Omental fat pad (tissue), 4 donors: ENCODE data around the gene COL3A1. TPM values are rescaled to one million over a fixed set of nuclear protein-coding genes. Genes with fewer than 3 reads are reported as not detected.

Experiments
- ATAC-seq: fragments of 150-250 bp; one replicate; pipeline ENCODE4 v1.9.1; 2016; ENCODE audit warnings: mild to moderate bottlenecking, moderate library complexity; ENCODE audit not compliant: low FRiP score
- DNase-seq: peaks from one replicate; pipeline ENCODE4 v3.0.0-alpha.2; 2019; ENCODE audit warnings: low spot score
- total RNA-seq, 4 donors: library from RNA; depleted of rRNA; stranded (reverse); fragments of >200 nt; gene quantifications; one replicate each; pipeline ENCODE4 v1.1.0, GENCODE V29; 2016
- TF ChIP-seq, protein P1 (sequence below), 3 donors: fragments of 450-650 bp; IDR thresholded peaks; one replicate each; pipeline ENCODE4 v1.5.1; 2016 to 2017; ENCODE audit warnings: antibody characterized with exemption in 3 of 3, mild to moderate bottlenecking in 3 of 3, moderate library complexity in 2 of 3

COL3A1 gene
- total RNA-seq: 100 to 1,000 TPM; 120 to 340 (median 237) TPM

DNA sequence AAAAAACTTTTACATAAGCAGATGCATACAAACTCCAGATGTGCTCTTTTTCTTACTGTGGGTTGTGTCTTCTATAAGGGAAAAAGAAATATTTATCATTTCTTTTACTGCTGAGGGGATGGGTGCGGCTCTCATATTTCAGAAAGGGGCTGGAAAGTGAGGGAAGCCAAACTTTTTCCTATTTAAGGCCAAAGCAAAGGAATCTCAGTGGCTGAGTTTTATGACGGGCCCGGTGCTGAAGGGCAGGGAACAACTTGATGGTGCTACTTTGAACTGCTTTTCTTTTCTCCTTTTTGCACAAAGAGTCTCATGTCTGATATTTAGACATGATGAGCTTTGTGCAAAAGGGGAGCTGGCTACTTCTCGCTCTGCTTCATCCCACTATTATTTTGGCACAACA is at the start of gene COL3A1:
TSS of gene COL3A1 (plus strand) at position 210 of the 400 bp plus-strand sequence. CDS start at position 327, 117 bp downstream.
- no peak for ATAC-seq
- no peak for DNase-seq
- TF ChIP-seq, protein P1, sequence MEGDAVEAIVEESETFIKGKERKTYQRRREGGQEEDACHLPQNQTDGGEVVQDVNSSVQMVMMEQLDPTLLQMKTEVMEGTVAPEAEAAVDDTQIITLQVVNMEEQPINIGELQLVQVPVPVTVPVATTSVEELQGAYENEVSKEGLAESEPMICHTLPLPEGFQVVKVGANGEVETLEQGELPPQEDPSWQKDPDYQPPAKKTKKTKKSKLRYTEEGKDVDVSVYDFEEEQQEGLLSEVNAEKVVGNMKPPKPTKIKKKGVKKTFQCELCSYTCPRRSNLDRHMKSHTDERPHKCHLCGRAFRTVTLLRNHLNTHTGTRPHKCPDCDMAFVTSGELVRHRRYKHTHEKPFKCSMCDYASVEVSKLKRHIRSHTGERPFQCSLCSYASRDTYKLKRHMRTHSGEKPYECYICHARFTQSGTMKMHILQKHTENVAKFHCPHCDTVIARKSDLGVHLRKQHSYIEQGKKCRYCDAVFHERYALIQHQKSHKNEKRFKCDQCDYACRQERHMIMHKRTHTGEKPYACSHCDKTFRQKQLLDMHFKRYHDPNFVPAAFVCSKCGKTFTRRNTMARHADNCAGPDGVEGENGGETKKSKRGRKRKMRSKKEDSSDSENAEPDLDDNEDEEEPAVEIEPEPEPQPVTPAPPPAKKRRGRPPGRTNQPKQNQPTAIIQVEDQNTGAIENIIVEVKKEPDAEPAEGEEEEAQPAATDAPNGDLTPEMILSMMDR (IDR thresholded peaks at IDR 0.05): no peak

DNA sequence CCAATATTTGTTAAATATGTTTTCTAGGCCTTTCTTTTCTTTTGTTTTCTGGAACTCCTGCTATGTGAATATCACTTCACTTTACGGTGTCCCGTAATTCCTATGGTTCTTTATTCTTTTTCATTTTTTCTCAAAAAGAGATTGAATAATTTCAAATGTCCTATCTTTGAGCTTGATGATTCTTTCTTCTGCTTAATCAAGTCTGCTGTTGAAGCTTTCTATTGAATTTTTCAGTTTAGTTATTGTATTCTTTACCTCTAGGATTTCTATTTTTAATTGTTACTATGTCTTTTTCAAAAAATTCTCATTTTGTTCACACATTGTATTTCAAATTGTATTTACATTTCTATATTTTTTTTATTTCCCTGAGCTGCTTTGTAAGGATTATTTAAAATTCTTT is 45.5 kb upstream of the COL3A1 start:
- TF ChIP-seq, protein P1 (IDR thresholded peaks at IDR 0.05): no peak
- DNase-seq (no peak), ATAC-seq (no peak)

DNA sequence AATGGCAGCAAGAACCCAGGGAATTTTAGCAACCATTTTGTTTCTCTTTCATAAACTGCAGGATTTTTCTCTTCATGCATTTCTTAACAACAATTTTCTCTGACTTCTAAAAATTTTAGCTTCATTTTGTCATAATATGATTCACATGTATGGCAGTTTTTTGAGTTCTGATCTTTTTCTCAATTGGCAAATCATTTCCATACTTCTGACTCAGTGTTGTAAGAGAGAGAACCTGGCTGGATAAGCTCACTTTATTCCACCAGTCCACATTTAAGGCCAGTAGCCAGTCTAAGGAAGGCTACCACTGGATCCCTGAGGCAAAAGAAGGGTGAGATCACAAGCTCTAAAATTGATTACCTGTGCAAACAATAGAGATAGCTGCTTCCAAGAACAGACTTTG is 42.8 kb upstream of the COL3A1 start:
- ATAC-seq (no peak), DNase-seq (no peak)
- TF ChIP-seq, protein P1 (IDR thresholded peaks at IDR 0.05): no peak

DNA sequence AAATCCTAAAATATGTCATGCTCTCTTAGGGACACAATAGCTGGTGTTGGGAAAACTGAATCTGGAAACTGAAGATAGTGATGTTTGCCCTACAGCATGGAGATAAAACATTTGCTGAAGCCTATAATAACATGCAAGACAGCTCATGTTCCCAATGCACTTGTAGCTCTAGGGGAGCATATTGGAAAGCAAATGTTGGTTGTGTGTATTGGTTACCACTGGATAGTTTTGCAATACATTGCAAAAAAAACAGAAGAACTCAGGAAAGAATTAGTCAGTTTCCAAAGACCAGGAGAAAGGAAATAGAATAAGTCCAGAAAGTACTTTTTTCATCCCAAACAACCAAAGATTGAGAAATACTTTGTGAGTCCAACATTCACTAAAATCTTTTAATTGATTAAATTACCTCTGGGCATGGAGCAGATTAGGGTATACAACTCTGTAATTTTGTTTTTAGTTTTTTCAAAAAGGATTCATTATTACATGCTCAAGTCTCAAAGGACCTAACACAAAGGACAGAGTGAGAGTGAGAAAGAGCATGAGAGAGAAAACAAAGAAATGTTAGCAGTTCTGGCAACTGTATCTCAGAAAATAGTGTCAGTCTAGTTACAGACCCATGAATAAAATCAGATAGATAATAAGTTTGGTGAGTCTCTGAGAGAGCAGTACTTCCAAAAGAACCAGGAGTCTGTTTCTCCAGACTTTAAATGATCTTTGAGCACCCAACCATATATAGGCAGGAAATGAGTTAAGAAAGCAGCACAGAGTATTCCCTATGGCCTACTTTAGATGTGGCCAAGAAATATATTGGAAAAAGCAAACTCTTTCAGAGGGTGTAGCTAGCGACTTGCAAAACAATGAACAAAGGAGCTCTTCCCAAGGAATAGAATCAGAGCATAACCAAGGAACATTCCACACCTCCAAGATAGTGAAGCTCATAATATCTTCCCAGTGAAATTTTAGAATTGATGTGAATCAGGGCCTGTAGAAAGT is 36.6 kb upstream of the COL3A1 start:
- TF ChIP-seq, protein P1 (IDR thresholded peaks at IDR 0.05): no peak
- ATAC-seq: no peak
- no peak for DNase-seq

DNA sequence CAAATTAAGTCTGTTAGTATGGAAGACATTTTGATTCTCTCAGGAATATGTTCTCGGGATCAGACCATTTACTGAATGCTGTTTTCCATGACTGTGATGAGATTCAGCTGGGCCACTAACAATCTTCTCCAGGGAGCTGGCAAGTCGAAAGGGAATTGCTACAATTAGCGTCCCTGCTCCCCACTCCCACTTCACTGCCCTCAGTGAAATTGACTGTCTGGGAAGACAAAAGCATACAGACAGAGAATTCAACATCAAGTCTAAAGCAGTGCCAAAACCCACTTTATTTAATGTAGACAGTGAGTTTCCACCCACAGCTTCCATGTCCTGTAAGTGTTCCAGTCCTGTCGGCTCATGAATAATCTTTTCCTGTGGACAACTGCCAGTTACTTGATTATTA is 34.0 kb upstream of the COL3A1 start:
- ATAC-seq (no peak), DNase-seq (no peak)
- TF ChIP-seq, protein P1 (IDR thresholded peaks at IDR 0.05): no peak

DNA sequence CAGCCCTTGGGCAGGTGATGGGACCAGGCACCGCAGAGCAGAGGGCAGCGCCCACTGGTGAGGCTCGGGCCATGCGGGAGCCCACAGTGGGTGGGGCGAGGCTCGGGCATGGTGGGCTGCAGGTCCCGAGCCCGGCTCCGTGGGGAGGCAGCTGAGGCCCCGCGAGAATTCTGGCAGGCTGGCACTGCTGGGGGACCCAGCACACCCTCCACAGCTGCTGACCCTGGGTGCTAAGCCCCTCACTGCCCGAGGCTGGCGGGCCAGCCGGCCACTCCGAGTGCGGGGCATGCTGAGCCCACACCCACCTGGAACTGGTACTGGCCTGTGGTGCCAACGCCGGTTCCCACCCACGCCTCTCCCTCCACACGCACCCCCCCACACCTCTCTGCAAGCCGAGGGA is 29.7 kb upstream of the COL3A1 start:
- DNase-seq (no peak), ATAC-seq (no peak)
- TF ChIP-seq, protein P1 (IDR thresholded peaks at IDR 0.05): no peak
